Activated T-cell treated with anti-CD3 and anti-CD28 coated beads, Interleukin-2, amount 50 U/mL, for 4 hours (primary cell): ENCODE measurements around the gene WBP11. TPM values are rescaled to one million over a fixed set of nuclear protein-coding genes. Genes with fewer than 3 reads are reported as not detected.
A peak's percentile ranks its signal among the peaks of the same experiment; 100 is the strongest.

ENCODE experiments used
- ATAC-seq, 2 donors: fragments of 200-7000 bp; cut with Tn5 transposase; one replicate each; pipeline ENCODE4 v1.10.0; 2021
- DNase-seq: peaks from one replicate; pipeline ENCODE4 v3.0.0-alpha.2; 2020
- H3K27me3 Mint-ChIP-seq: one replicate; pipeline ENCODE4 v1.8.0; 2021; ENCODE audit warnings: low read depth, mixed read lengths
- H3K36me3 Mint-ChIP-seq: one replicate; pipeline ENCODE4 v1.8.0; 2022; ENCODE audit warnings: mixed read lengths; ENCODE audit not compliant: insufficient read depth
- H3K4me1 Mint-ChIP-seq: one replicate; pipeline ENCODE4 v1.8.0; 2021; ENCODE audit warnings: low read depth, mixed read lengths
- H3K4me3 Mint-ChIP-seq: one replicate; pipeline ENCODE4 v1.8.0; 2021; ENCODE audit warnings: mild to moderate bottlenecking, moderate library complexity, mixed read lengths
- H3K9me3 Mint-ChIP-seq: one replicate; pipeline ENCODE4 v1.8.0; 2021; ENCODE audit warnings: mixed read lengths
- total RNA-seq, 3 donors: library from RNA; stranded (reverse); gene quantifications; one replicate each; pipeline ENCODE4 v1.2.1, GENCODE V29; 2021

The WBP11 gene
- 100 to 1,000 TPM; 133 to 146 (median 140) TPM for total RNA-seq

- Mint-ChIP-seq H3K27me3 (no peaks in the 10 kb centered on the region), H3K4me3 (no peak within 1 kb of the TSS), H3K9me3 (no peaks in the 10 kb centered on the region), H3K36me3 (peaks cover 10% of the 10 kb centered on the region), H3K4me1 (peaks cover 19% of the 10 kb centered on the region)
- peak; percentile 74 for DNase-seq
- ATAC-seq = peak; percentile 98 to 99
Observed at GRCh38 chr12:14803011-14803829, at the start of gene WBP11, which contains the start of gene C12orf60. WBP11 (minus strand) TSS chr12:14803478; CDS start chr12:14801383, 2,095 bp downstream. C12orf60 (plus strand) TSS chr12:14803670; CDS start chr12:14822936, 19,266 bp downstream.

- no peaks in the 10 kb centered on the region for H3K9me3 Mint-ChIP-seq
- H3K36me3 Mint-ChIP-seq = no peaks in the 10 kb centered on the region
- no peaks in the 10 kb centered on the region for H3K27me3 Mint-ChIP-seq
- DNase-seq = no peak
- no peak overlapping the region for H3K4me3 Mint-ChIP-seq
- no peak for ATAC-seq
- H3K4me1 Mint-ChIP-seq = no peaks in the 10 kb centered on the region
Observed at GRCh38 chr12:14852880-14853279, 49.6 kb upstream of the WBP11 start.

GRCh38 chr12:14850929-14851663 is 47.8 kb upstream of the WBP11 start:
- no peak for ATAC-seq
- Mint-ChIP-seq H3K27me3 (no peaks in the 10 kb centered on the region), H3K4me3 (no peak overlapping the region), H3K4me1 (no peaks in the 10 kb centered on the region), H3K9me3 (no peaks in the 10 kb centered on the region), H3K36me3 (no peaks in the 10 kb centered on the region)
- DNase-seq = no peak

GRCh38 chr12:14849661-14850060 is 46.4 kb upstream of the WBP11 start:
- DNase-seq (no peak), ATAC-seq (no peak)
- H3K36me3 Mint-ChIP-seq = no peaks in the 10 kb centered on the region
- H3K4me3 Mint-ChIP-seq = no peak overlapping the region
- no peaks in the 10 kb centered on the region for H3K27me3 Mint-ChIP-seq
- H3K9me3 Mint-ChIP-seq = no peaks in the 10 kb centered on the region
- H3K4me1 Mint-ChIP-seq = peaks cover 2% of the 10 kb centered on the region

- Mint-ChIP-seq H3K36me3 (no peaks in the 10 kb centered on the region), H3K9me3 (no peaks in the 10 kb centered on the region), H3K4me3 (no peak overlapping the region), H3K4me1 (peaks cover 2% of the 10 kb centered on the region), H3K27me3 (no peaks in the 10 kb centered on the region)
- ATAC-seq = no peak
- DNase-seq = no peak
Observed at GRCh38 chr12:14846876-14847580, 43.8 kb upstream of the WBP11 start.

- Mint-ChIP-seq H3K9me3 (no peaks in the 10 kb centered on the region), H3K36me3 (no peaks in the 10 kb centered on the region), H3K27me3 (no peaks in the 10 kb centered on the region), H3K4me1 (peaks cover 2% of the 10 kb centered on the region), H3K4me3 (no peak overlapping the region)
- ATAC-seq (no peak), DNase-seq (no peak)
Observed at GRCh38 chr12:14846042-14846587, 42.8 kb upstream of the WBP11 start.

- peak; percentile 50 to 66 for ATAC-seq
- Mint-ChIP-seq H3K9me3 (no peaks in the 10 kb centered on the region), H3K27me3 (no peaks in the 10 kb centered on the region), H3K36me3 (no peaks in the 10 kb centered on the region), H3K4me1 (peaks cover 2% of the 10 kb centered on the region), H3K4me3 (no peak overlapping the region)
- DNase-seq = peak; percentile 33
Observed at GRCh38 chr12:14845350-14845750, 42.1 kb upstream of the WBP11 start.

GRCh38 chr12:14844401-14844800 is 41.1 kb upstream of the WBP11 start:
- no peaks in the 10 kb centered on the region for H3K9me3 Mint-ChIP-seq
- no peak for ATAC-seq
- peaks cover 6% of the 10 kb centered on the region for H3K27me3 Mint-ChIP-seq
- DNase-seq = no peak
- H3K4me1 Mint-ChIP-seq = peaks cover 2% of the 10 kb centered on the region
- H3K4me3 Mint-ChIP-seq = no peak overlapping the region
- peaks cover 3% of the 10 kb centered on the region for H3K36me3 Mint-ChIP-seq

GRCh38 chr12:14843425-14843887 is 40.2 kb upstream of the WBP11 start, which contains the start of gene ART4:
ART4 (minus strand) TSS chr12:14843526; CDS start chr12:14843113, 413 bp downstream.
- Mint-ChIP-seq H3K36me3 (peaks cover 3% of the 10 kb centered on the region), H3K27me3 (peaks cover 10% of the 10 kb centered on the region), H3K4me3 (no peak within 1 kb of the TSS), H3K4me1 (peaks cover 2% of the 10 kb centered on the region), H3K9me3 (no peaks in the 10 kb centered on the region)
- no peak for ATAC-seq
- DNase-seq = no peak

- DNase-seq (no peak), ATAC-seq (no peak)
- Mint-ChIP-seq H3K4me3 (no peak overlapping the region), H3K36me3 (peaks cover 3% of the 10 kb centered on the region), H3K9me3 (no peaks in the 10 kb centered on the region), H3K27me3 (peaks cover 15% of the 10 kb centered on the region), H3K4me1 (peaks cover 2% of the 10 kb centered on the region)
Observed at GRCh38 chr12:14842315-14842714, 39.0 kb upstream of the WBP11 start.

- Mint-ChIP-seq H3K27me3 (peaks cover 16% of the 10 kb centered on the region), H3K9me3 (no peaks in the 10 kb centered on the region), H3K4me1 (peaks cover 2% of the 10 kb centered on the region), H3K4me3 (no peak overlapping the region), H3K36me3 (peaks cover 3% of the 10 kb centered on the region)
- DNase-seq = no peak
- no peak for ATAC-seq
Observed at GRCh38 chr12:14841761-14842160, 38.5 kb upstream of the WBP11 start.

GRCh38 chr12:14840616-14841015 is 37.3 kb upstream of the WBP11 start:
- DNase-seq (no peak), ATAC-seq (no peak)
- peaks cover 3% of the 10 kb centered on the region for H3K36me3 Mint-ChIP-seq
- H3K4me3 Mint-ChIP-seq = no peak overlapping the region
- H3K4me1 Mint-ChIP-seq = peaks cover 2% of the 10 kb centered on the region
- H3K9me3 Mint-ChIP-seq = no peaks in the 10 kb centered on the region
- H3K27me3 Mint-ChIP-seq = peaks cover 20% of the 10 kb centered on the region

- H3K4me3 Mint-ChIP-seq = no peak overlapping the region
- ATAC-seq = no peak
- peaks cover 3% of the 10 kb centered on the region for H3K36me3 Mint-ChIP-seq
- DNase-seq = no peak
- H3K9me3 Mint-ChIP-seq = no peaks in the 10 kb centered on the region
- H3K4me1 Mint-ChIP-seq = no peaks in the 10 kb centered on the region
- peaks cover 23% of the 10 kb centered on the region for H3K27me3 Mint-ChIP-seq
Observed at GRCh38 chr12:14839262-14839661, 36.0 kb upstream of the WBP11 start.
